ENCODE results near the gene ASB3.
"Not testable (repeated sequence)": the region's sequence is repeated elsewhere in the genome, so short reads cannot be mapped to it uniquely, and the experiment has no call there.

Gene ASB3, protein sequence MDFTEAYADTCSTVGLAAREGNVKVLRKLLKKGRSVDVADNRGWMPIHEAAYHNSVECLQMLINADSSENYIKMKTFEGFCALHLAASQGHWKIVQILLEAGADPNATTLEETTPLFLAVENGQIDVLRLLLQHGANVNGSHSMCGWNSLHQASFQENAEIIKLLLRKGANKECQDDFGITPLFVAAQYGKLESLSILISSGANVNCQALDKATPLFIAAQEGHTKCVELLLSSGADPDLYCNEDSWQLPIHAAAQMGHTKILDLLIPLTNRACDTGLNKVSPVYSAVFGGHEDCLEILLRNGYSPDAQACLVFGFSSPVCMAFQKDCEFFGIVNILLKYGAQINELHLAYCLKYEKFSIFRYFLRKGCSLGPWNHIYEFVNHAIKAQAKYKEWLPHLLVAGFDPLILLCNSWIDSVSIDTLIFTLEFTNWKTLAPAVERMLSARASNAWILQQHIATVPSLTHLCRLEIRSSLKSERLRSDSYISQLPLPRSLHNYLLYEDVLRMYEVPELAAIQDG

DNA sequence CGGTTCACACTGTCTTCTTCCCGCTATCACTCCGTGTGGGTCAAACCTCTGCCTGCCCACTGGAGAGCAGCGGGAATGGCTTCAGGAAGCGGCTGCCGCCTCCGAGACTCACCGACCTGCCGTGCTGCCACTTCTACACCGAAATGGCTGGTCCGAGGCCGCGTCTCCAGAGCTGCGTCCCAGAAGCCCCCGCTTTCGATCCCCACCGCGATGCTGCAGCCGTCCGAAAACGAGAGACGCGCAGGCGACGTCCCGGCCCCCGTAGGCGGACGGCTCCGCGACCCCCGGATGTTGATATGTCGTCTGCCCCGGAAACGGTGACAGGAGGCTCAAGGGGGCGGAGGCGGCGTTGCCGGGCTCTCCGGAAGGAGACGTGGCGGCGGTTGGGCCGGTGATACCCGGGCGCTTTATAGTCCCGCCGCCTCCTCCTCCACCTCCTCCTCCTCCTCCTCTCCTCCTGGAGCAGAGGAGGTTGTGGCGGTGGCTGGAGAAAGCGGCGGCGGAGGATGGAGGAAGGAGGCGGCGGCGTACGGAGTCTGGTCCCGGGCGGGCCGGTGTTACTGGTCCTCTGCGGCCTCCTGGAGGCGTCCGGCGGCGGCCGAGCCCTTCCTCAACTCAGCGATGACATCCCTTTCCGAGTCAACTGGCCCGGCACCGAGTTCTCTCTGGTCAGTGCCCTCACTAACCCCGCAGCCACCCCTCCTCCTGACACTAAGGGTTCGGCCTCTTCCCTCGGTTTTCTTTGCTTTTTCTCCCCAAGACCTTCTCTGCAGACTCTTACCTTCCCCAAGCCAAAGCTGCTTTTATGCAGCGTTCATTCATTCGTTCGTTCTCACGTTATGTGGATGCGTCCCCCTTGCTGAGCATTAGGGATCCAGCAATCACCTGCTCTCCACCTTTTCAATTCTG, at the start of gene ASB3, which contains the start of gene ERLEC1:
TSS of gene ASB3 (minus strand) at position 249 of the 909 bp plus-strand sequence. CDS start 21,381 bp downstream, outside the sequence.
TSS of gene ERLEC1 (plus strand) at position 340 of the 909 bp plus-strand sequence. CDS start at position 507, 167 bp downstream.
- peak; percentile 87 for DNase-seq

DNA sequence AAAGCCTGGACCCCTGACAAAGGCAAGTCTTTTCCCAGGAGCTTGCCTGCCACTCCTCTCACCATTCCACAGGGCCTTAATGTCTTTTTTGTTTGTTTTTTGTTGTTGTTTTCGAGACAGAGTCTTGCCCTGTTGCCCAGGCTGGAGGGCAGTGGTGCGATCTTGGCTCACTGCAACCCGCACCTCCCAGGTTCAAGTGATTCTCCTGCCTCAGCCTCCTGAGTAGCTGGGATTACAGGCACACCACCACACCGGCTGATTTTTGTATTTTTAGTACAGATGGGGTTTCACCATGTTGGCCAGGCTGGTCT, 43.2 kb upstream of the ASB3 start:
- DNase-seq = not testable (repeated sequence)

DNA sequence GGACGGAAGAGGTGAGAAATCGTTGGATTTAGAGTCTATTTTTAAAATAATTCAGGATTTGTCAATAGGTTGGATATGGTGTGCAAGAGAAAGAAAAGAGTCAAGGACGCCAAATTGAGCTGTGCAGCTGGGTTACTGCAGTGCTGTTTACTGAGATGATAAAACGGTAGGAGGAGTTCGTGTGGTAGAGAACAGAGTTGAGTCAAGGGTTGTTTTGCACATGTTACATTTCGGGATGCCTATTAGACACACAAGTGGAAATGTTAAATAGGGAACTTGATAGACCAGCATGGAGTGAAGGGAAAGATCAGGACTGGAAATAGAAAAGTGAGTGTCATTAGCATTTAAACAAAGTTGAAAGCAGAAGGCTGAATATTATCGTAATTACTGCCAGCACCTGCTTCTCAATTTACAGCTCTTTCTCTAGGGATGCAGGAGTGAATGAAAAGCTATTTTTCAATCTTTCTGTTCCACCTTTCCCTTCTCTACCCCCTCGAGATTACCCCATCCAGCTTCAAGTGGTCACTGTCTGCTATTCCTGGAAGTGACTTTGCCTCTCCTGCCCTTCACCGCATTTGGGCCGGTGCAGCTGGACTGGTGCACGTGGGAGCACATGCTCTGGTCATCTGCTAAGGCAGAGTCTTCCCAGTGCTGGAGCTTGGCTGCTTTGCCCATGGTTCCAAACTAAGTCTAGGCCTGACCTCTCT, 42.7 kb upstream of the ASB3 start:
- DNase-seq = no peak

DNA sequence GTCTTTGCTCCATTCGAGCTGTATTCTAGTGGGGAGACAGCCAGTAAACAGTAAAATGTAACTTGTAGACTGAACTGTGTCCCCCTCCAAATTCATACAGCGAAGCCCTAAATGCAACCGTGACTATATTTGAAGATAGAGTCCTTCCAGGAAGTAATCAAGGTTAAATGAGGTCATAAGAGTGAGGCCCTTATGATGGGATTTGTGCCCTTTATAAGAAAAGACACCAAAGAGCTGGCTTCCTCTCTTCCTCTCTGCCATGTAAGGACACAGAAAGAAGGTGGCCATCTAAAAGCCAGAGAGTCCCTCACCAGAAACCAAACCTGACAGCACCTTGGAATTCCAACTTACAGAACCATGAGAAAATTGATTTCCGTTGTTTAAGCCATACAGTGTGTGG, 41.6 kb upstream of the ASB3 start:
- no peak for DNase-seq

GRCh38 chr2:53827398-53828175, 40.8 kb upstream of the ASB3 start:
- DNase-seq = no peak

GRCh38 chr2:53826587-53827397, 40.0 kb upstream of the ASB3 start:
- no peak for DNase-seq

- no peak for DNase-seq
Observed at GRCh38 chr2:53826030-53826410, 39.3 kb upstream of the ASB3 start.

DNA sequence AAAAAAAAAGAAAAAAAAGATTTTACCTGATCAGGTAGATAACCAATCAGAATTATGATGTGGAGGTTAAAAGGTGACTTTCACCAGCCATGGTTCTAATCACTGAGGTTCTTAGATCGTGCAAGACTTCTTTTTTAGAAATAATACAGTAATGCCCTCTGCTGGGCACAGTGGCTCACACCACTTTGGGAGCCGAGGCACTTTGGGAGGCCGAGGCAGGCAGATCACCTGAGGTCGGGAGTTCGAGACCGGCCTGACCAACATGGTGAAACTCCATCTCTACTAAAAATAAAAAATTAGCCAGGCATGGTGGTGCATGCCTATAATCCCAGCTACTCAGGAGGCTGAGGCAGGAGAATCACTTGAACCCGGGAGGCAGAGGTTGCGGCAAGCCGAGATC, 36.9 kb upstream of the ASB3 start:
- DNase-seq = not testable (repeated sequence)

DNA sequence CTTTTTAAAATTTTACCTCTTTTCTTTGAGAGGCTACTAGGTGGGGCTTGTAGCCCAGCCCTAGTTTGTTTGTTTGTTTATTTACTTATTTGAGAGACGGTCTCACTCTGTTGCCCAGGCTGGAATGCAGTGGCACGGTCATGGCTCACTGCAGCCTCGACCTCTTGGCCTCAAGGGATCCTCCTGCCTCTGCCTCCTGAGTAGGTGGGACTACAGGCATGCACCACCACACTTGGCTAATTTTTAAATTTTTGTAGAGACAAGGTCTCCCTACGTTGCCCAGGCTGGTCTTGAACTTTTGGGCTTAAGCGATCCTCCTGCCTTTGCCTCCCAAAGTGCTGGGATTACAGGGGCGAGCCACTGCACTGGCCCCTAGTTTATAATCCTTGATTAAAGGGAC, 35.1 kb upstream of the ASB3 start:
- DNase-seq = no peak

GRCh38 chr2:53820711-53821110, 34.0 kb upstream of the ASB3 start:
- no peak for DNase-seq

DNA sequence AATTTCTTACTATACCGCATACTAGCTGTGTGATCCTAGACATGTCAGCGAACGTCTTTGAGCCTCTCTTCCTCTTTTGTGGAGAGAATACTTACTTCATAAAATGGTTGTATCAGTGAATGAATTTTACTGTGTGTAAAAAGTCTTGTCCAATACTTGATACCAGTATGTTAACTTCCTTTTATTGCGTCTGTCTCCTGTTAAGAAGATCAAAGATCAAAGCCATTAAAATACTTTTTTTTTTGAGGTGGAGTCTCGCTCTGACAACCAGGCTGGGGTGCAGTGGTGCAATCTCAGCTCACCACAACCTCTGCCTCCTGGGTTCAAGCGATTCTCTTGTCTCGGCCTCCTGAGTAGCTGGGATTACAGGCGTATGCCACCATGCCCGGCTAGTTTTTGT, 33.3 kb upstream of the ASB3 start:
- DNase-seq = no peak

DNA sequence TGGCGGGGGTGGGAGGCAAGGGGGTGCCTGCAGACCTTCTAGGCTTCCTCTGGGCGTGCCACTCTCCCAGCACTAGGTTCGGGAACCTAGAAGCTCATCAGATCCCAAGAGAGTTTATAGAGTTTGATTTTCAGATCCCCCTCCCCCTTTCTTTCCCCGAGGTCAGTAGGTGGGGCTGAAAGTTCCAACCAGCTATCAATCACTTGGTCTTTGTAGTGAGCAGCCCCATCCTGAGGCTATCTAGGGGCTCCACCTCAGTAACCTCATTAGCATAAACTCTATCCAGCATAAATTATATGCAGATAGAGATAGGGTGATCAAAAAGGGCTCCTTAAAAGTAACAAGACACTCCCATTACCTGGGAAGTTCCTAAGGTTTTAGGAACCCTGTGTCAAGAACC, 32.9 kb upstream of the ASB3 start:
- DNase-seq = no peak

DNA sequence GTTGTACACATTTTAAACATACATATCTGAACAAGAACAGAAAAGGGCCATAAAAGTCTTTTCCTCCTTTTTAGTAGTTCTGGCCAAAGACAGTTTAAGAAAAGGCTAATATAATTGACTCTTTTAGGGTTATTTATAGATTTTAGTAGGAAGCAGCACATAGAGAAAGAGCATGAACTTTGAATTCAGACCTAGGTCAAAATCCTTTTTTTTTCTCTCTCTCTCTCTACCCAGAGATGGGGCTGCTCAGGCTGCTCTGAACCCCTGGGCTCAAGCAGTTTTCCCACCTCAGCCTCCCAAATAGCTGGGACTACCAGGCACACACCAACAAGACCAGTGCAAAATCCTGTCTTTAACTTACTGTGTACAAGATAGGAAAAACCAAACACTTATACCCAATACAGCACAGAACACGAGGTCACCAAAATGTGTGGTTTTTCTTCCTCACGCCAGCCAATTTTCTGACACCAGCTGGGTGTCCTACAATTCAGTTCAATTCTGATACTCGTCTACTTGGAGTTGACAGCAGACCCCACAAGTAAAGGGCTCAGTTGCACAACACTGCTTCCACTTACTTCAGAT, 32.2 kb upstream of the ASB3 start:
- no peak for DNase-seq

DNA sequence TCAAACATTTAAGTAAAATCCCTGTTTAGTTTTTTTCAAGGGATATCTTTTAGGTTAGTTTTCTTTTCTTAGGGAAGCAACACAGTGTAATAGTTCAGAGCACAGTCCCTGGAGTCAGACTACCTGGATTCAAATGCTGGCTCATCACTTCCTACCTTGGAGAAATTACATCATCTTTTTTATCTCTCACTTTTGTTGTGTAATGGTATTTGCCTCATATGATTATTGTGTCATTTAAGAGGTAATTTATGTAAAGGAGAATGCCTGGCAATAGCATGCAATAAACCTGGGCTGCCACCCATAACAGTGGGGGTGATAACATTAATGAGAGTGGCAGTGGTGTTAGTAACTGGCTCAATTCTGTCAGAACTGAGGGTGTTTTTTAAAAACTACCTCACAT, 26.4 kb upstream of the ASB3 start:
- DNase-seq = no peak

DNA sequence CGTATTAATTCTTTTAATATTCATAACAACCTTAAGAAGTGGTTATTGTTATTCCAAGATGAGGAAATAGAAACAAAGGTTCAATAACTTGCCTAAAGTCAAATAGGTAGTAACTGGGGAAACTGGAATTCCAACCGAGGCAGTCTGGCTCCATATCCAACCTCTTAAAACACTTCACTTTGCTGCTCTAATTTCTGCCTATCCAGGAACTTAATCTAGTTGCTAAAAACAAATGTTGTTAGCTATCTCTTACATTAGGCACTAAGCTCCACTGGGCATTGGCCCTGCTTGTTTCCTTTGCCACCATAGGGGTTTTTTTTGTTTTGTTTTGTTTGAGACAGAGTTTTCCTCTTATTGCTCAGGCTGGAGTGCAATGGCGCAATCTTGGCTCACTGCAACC, 24.8 kb upstream of the ASB3 start:
- no peak for DNase-seq

DNA sequence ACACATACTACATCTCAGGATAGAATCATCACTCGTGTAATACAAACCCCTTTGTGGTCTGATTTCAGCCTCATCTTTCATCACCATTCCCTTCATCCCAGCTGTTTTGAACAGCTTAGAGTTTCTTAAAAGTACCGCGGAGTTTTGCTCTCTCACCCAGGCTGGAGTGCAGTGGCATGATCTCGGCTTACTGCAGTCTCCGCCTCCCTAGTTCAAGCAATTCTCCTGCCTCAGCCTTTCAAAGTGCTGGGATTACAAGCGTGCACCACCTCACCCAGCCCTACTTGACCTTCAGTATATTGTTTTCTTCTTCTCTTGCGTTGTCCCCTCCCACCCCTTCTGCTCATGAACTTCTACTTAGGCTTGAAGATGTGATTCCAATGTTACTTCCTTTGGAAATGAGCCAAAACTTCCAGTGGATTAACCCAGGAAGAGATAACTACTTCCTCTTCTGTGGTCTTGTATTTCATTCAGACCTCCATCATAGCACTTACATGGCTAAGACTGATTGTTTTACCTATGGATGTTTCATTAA, 15.9 kb upstream of the ASB3 start:
- DNase-seq = no peak

- DNase-seq = no peak
Observed at GRCh38 chr2:53801547-53801946, 14.8 kb upstream of the ASB3 start.

DNA sequence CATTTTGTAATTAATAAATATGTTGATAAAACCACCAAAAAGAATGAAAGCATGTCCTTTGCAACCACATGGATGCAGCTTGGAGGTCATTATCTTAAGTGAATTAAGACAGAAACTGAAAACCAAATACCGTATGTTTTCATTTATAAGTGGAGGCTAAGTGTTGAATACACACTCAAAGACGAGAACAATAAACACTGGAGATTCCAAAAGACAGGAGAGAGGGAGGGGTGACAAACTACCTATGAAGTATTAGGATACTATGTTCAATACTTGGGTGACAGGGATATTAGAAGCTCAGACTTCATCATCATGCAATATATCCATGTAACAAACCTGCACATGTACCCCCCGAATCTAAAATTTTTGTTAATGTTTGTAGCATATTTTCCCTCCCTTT, 7.1 kb upstream of the ASB3 start:
- DNase-seq = no peak

- no peak for DNase-seq
Observed at GRCh38 chr2:53793261-53793660, 6.5 kb upstream of the ASB3 start.

- no peak for DNase-seq
Observed at GRCh38 chr2:53787614-53788289, 999 bp upstream of the ASB3 start.

Data from activated CD4-positive, CD25-positive, alpha-beta regulatory T cell treated with anti-CD3 and anti-CD28 coated beads, Interleukin-2, amount 50 U/mL, for 72 hours (primary cell).